Renal pelvis (tissue), 4 donors: ENCODE data around the gene CTDP1. TPM values are rescaled to one million over a fixed set of nuclear protein-coding genes. Genes with fewer than 3 reads are reported as not detected.
A peak's percentile ranks its signal among the peaks of the same experiment; 100 is the strongest.
"Not testable (repeated sequence)": the region's sequence is repeated elsewhere in the genome, so short reads cannot be mapped to it uniquely, and the experiment has no call there.

Experiments
- DNase-seq: peaks from one replicate; pipeline ENCODE4 v3.0.0-alpha.2; 2013
- polyA plus RNA-seq, 3 donors: library from polyadenylated mRNA; unstranded; fragments of 120-200 nt; gene quantifications; one replicate each; pipeline ENCODE4 v1.2.1, GENCODE V29; 2013; ENCODE audit not compliant: insufficient read length in 3 of 3

Gene CTDP1
- polyA plus RNA-seq, 3 donors, result 12.9 to 17.4 (median 16.0) TPM

DNA sequence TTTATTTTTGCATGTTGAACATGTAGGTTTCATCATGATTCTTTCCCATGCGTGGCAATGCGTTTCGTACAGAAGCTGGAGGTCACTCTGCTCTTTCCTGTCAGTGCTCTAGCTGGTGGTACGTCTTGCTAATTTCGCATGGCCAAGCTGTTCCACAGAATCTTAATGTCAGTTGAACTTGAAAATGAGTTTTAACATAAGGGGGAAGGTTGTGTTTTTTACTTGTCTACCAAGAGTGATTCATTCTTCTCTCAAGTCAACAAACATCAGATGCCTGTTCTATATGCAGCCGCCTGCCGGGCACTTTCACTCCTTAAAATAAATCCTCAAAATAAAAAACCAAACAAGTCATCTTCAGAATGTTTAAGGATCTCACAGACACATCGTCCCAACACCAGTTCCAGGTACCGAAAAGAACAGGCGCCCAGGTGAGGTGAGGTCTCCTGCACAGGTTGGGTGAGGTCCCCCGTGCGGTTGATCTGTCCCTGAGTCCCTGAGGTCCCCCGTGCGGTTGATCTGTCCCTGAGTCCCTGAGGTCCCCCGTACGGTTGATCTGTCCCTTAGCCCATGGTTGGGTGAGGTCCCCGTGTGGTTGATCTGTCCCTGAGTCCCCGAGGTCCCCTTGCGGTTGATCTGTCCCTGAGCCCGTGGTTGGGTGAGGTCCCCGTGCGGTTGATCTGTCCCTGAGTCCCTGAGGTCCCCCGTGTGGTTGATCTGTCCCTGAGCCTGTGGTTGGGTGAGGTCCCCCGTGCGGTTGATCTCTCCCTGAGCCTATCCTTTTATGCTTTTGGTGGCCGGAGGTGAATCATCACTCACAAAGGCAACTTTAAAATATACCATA, 61.1 kb downstream of the CTDP1 start:
- no peak for DNase-seq

GRCh38 chr18:79741362-79741700, 61.7 kb downstream of the CTDP1 start:
- DNase-seq, result no peak

DNA sequence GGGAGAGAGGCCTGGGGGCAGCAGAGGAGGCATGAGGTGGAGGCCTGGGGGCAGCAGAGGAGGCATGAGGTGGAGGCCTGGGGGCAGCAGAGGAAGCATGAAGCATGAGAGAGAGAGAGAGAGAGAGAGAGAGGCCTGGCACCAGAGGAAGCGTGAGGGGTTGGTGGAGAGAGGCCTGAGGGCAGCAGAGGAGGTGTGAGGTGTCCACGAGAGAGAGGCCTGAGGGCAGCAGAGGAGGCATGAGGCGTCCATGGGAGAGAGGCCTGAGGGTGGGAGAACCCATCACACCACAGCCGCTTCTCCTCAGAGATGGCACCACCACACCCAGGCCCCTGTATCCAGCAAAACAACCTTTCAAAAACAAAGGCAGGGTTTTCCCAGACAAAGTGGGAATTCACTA, 62.5 kb downstream of the CTDP1 start:
- no peak for DNase-seq

GRCh38 chr18:79744625-79745024, 65.0 kb downstream of the CTDP1 start:
- DNase-seq, result no peak

DNA sequence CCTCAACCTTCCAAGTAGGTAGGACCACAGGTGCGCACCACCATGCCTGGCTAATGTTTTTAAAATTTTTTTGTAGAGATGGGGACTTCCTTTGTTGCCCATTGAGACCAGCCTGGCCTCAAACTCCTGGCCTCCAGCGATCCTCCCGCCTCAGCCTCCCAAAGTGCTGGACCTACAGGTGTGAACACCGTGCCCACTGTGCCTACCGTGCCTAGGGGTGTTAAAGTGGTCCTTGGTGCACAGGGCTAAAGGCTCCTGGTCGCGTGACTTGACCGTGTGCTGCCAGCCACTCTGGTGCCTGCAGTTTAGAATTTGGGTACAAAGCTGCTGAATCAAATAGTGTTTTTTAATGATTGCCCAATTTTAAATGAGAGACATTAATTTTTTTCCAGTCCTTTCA, 67.1 kb downstream of the CTDP1 start:
- no peak for DNase-seq

GRCh38 chr18:79747156-79747845, 67.7 kb downstream of the CTDP1 start:
- DNase-seq, result no peak

DNA sequence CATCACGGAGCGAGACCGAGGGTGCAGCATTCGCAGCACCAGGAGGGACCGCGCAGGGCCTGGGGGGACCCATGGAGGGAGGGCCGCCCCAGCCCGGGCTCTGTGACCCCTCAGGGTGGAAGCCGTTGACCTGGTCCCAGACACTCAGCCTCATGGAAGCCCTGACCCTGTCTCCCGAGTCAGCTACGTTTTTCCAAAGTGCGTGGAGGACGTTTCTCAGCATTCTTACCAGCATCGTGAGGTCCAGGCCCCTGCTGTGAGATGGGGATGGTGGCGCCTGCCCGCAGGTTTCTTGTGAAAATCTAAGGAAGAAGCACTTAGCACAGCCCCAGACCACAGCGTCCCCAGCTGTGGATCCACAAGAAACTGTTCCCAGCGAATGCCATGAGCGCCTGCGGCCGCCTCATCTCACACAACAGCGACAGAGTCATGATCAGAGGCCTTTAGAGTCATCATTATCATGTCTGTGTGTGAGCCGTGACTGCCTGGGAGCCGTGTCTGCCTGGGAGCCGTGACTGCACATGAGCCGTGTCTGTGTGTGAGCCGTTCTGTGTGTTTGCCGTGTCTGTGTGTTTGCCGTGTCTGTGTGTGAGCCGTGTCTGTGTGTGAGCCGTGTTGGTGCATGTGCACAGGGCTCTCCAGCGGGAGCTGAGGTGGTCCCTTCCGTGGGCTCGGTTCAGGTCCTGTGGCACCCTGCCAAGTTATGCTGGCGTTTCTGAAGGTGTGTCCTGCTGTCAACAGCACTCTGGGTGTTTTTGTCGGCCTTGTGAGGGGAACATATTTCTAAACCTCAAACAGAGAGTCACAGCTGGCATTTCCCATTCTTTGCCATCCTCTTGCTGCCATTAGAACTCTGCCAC, 68.9 kb downstream of the CTDP1 start:
- no peak for DNase-seq

GRCh38 chr18:79749251-79750191, 69.9 kb downstream of the CTDP1 start:
- peak; percentile 54 for DNase-seq

DNA sequence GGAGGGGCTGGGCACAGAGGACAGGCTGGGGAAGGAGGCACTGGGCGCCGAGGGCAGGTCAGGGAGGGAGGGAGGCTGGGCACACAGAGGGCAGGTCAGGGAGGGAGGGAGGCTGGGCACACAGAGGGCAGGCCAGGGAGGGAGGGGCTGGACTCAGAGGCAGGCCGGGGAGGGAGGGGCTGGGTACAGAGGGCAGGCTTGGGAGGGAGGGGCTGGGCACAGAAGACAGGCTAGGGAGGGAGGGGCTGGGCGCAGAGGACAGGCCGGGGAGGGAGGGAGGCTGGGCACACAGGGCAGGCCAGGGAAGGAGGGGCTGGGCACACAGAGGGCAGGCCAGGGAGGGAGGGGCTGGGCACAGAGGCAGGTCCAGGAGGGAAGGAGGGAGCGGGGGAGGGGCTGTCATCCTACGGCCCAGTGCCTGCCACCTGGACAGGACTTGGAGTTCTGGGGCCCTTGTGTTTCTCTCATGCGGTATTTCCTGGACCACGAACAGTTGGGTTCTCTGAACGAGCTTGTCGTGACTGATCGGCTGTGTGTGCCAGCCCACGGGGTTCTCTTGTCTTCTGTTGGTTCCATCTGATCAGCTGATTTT, 71.5 kb downstream of the CTDP1 start:
- DNase-seq, result no peak

DNA sequence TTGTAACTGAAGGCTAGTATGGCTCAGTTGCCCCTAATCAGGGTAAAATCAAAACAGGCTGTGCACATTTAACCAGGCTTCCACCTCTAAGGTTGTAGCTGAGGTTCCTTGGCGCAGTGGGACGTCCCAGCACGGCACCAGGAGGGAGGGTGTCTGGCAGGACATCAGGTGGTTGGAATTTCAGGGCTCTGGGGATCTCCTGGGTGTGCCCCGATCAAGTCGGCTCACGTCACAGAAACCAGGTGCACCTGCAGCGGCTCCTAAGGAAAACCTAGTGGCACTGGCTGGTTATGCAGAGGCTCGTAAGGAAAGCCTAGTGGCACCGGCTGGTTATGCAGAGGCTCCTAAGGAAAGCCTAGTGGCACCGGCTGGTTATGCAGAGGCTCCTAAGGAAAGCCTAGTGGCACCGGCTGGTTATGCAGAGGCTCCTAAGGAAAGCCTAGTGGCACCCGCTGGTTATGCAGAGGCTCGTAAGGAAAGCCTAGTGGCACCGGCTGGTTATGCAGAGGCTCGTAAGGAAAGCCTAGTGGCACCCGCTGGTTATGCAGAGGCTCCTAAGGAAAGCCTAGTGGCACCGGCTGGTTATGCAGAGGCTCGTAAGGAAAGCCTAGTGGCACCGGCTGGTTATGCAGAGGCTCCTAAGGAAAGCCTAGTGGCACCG, 72.4 kb downstream of the CTDP1 start:
- not testable (repeated sequence) for DNase-seq

GRCh38 chr18:79752946-79753345, 73.3 kb downstream of the CTDP1 start:
- not testable (repeated sequence) for DNase-seq

DNA sequence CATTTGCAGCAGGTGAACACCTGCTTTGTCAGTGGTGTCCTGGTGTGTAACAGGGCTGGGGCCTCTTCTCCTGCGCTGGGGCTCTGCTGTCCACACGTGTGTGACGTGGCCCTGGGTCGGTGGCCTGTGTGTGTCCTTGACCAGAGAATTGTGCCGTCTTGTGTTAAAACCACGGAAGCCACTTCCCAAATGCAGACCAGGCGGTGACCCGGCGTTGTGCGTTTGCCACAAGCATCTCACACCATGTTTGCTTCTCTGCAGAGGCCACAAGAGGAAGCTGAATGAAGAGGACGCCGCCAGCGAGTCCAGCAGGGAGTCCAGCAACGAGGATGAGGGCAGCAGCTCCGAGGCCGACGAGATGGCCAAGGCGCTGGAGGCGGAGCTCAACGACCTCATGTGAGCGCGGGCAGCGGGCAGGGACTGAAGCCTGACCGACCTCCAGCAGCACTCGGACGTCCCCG, 73.8 kb downstream of the CTDP1 start:
- DNase-seq, result no peak

GRCh38 chr18:79754022-79754761, 74.6 kb downstream of the CTDP1 start:
- DNase-seq, result no peak

DNA sequence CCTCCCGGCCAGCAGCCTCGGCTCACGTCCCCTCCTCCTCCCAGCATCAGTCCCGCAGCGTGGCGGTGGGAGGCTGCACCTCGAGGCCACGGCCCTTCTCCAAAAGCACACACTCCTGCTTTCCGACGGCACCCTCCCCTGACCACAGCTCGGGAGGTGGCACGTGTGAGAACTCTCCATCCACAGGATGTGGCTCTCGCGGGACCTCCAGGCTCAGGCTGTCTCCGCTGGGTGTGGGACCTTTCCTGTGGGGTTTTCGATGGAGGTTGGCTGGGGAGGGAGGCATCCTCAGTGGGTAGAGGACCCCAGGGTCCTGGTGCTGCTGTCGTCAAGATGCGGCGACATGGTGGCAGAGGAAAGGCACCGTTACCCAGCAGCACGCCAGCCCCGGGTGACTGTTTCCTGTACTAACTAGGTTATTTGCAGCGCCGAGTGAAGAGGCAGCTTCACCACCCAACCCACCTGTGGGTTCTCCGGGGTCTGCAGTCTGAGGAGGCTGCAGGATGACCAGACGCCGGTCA, 75.3 kb downstream of the CTDP1 start:
- no peak for DNase-seq

DNA sequence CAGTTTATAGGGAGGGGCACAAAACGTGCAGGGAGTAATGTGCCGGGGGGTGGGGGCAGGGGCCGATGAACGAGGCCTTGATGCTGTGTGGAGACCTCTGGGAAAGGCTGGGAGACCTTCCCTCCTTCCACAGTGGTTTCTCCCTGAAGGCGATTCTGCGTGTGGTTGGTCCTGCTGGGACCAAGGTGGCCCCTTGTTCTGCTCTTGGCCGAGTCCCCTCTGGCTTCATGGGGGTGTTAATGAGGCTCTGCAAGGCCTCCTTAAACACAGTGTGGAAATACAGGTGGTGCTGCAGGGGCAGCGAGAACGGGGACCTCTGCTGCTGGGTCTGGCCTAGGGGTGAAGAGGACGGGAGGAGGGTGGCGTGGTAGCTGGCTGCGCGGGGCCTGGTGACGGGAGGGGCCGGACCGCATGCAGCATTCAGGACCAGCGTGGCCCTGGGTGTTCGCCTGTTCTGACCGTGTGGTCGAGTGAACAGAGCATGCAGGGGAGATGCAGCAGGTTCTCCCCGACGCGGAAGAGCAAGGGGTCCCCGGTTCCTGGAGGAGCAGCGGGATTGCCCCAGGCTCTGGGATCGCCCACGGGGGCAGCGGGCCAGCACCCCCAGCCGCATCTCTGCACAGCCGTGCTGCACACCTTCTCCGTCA, 76.0 kb downstream of the CTDP1 start:
- no peak for DNase-seq

- no peak for DNase-seq
Observed at GRCh38 chr18:79756143-79756500, 76.5 kb downstream of the CTDP1 start.

GRCh38 chr18:79756826-79757225, 77.2 kb downstream of the CTDP1 start:
- no peak for DNase-seq

GRCh38 chr18:79760348-79760747, 80.7 kb downstream of the CTDP1 start:
- no peak for DNase-seq

DNA sequence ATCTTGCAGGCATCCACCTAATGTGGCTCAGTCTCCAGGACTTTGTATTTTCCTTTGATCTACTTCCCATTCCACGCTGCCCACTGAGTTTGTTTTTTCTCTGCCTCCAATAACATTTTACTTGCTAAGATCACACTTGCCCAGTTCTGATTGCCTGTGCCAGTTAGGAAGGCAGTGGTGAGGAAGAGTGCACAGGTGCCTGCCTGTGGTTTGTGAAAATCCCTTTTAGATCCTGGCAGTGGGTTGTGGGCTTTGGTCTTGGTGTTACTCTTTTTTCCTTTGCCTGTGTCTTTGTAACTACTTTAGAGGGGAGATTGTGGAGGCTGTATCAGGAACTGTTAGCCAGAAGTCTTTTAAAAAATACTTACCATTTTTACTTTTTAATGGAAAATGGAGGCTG, 81.3 kb downstream of the CTDP1 start:
- DNase-seq, result no peak
